GM12891 (cell line): Measurements from ENCODE around the gene RIMS4.

Experiments used
- DNase-seq: peaks from one replicate; pipeline ENCODE4 v3.0.0; 2011; ENCODE audit warnings: low spot score; ENCODE audit not compliant: insufficient read length
- FAIRE-seq: peaks from 2 replicates; lab custom pipeline; 2011; peaks lifted over from hg19 to GRCh38; lab: Jason Lieb, UNC
- PAX5 ChIP-seq: IDR thresholded peaks from 2 replicates; pipeline ENCODE4 v1.6.1; 2011; ENCODE audit warnings: low read length, moderate library complexity, mild to moderate bottlenecking; ENCODE audit not compliant: insufficient read depth, severe bottlenecking
- POLR2A ChIP-seq: IDR thresholded peaks from 2 replicates; pipeline ENCODE4 v1.6.1; 2011; ENCODE audit warnings: low read depth, low read length, control low read depth
- POLR2AphosphoS5 ChIP-seq: IDR thresholded peaks from 2 replicates; pipeline ENCODE4 v1.6.1; 2011; ENCODE audit warnings: low read depth, low read length, control low read depth
- POU2F2 ChIP-seq: IDR thresholded peaks from 2 replicates; pipeline ENCODE4 v1.6.1; 2011; ENCODE audit warnings: low read depth, mild to moderate bottlenecking, control low read depth, low read length, moderate library complexity
- SPI1 ChIP-seq: IDR thresholded peaks from 2 replicates; pipeline ENCODE4 v1.6.1; 2011; ENCODE audit warnings: low read depth, low read length, control low read depth
- TAF1 ChIP-seq: IDR thresholded peaks from 2 replicates; pipeline ENCODE4 v1.6.1; 2011; ENCODE audit warnings: low read depth, low read length, control low read depth

RIMS4 gene

GRCh38 chr20:44724423-44725091 lies 85.8 kb downstream of the RIMS4 start:
- FAIRE-seq (no peak), DNase-seq (no peak)
- TF ChIP-seq PAX5 (no peak), POLR2A (no peak), POU2F2 (no peak), POLR2AphosphoS5 (no peak), TAF1 (no peak), SPI1 (no peak)

GRCh38 chr20:44723798-44724362 lies 86.5 kb downstream of the RIMS4 start:
- no peak for DNase-seq
- TF ChIP-seq POU2F2 (no peak), PAX5 (no peak), POLR2AphosphoS5 (no peak), SPI1 (no peak), TAF1 (no peak), POLR2A (no peak)
- no peak for FAIRE-seq

GRCh38 chr20:44723391-44723790 lies 87.0 kb downstream of the RIMS4 start:
- TF ChIP-seq PAX5 (no peak), SPI1 (no peak)
- DNase-seq, result no peak
- FAIRE-seq, result no peak

GRCh38 chr20:44722990-44723389 lies 87.4 kb downstream of the RIMS4 start:
- no peak for TF ChIP-seq TAF1
- no peak for TF ChIP-seq POLR2A
- no peak for TF ChIP-seq PAX5
- no peak for TF ChIP-seq POU2F2
- TF ChIP-seq POLR2AphosphoS5, result no peak
- no peak for TF ChIP-seq SPI1
- FAIRE-seq (no peak), DNase-seq (no peak)

- no peak for DNase-seq
- no peak for FAIRE-seq
- TF ChIP-seq TAF1, result no peak
- no peak for TF ChIP-seq PAX5
- no peak for TF ChIP-seq POLR2AphosphoS5
- no peak for TF ChIP-seq POLR2A
- TF ChIP-seq SPI1, result no peak
- TF ChIP-seq POU2F2, result no peak
These were observed 88.6 kb downstream of the RIMS4 start for GRCh38 chr20:44721785-44722054.

GRCh38 chr20:44720997-44721784 lies 89.2 kb downstream of the RIMS4 start:
- TF ChIP-seq TAF1 (no peak), POLR2AphosphoS5 (no peak), SPI1 (no peak), POLR2A (no peak), PAX5 (no peak), POU2F2 (no peak)
- FAIRE-seq, result no peak
- no peak for DNase-seq

- FAIRE-seq (no peak), DNase-seq (no peak)
- TF ChIP-seq POLR2AphosphoS5 (no peak), PAX5 (no peak), SPI1 (no peak)
These were observed 89.7 kb downstream of the RIMS4 start for GRCh38 chr20:44720621-44720996.

GRCh38 chr20:44719841-44720240 lies 90.5 kb downstream of the RIMS4 start:
- DNase-seq (no peak), FAIRE-seq (no peak)

GRCh38 chr20:44717986-44718385 lies 92.4 kb downstream of the RIMS4 start:
- FAIRE-seq (no peak), DNase-seq (no peak)
- no peak for TF ChIP-seq TAF1
- no peak for TF ChIP-seq PAX5
- TF ChIP-seq POU2F2, result no peak

More at GRCh38 chr20:44719841-44720240, 90.5 kb downstream of the RIMS4 start:
- no peak for TF ChIP-seq POLR2A
- TF ChIP-seq SPI1, result no peak
- no peak for TF ChIP-seq POU2F2
- TF ChIP-seq TAF1, result no peak
- TF ChIP-seq PAX5, result no peak
- no peak for TF ChIP-seq POLR2AphosphoS5
